Activated CD4-positive, alpha-beta T cell treated with anti-CD3 and anti-CD28 coated beads, Interleukin-2, amount 50 U/mL, for 16 hours (primary cell): ENCODE data around the gene P4HA2.

Experiments used
- DNase-seq: peaks from one replicate; pipeline ENCODE4 v3.0.0-alpha.2; 2020

The P4HA2 gene

DNA sequence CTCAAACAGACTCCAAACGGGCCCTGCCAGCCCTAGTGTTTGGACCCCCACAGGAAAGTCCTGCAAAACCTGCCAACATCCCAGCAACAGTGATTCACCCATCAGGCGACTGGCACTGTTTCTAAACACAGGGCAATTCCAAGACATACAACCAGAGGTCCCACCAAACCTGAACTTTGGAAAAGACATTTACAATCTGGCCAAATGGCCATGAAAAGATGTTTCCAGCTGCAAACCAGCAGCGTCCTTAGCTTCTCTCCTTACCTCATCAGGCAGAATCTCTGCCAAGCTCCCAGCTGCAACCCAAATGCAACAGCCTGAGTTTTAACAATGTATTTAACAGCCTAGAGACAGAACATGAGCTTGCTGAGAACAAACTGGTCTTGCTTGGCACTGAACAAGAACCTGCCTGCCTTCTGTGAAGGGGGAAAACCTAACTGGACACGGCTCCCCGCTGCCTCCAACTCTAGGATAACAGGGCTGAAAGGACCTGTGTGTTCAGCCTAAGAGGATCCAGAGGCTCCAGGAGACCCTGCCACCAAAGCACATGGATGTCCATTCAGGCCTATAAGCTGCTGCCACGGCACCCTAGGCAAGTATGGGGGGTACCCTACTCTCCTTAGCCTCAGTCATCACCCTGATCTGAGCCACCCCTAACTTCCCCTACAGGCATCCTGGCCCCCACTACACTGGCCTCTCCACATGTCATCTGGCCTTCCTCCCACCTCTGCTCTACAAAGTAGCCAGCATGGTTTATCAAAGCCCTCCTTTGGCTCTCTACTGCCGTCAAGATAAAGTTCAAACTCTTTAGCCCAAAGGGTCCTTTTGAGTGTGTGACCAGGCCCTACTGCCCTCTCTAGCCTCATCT is 5.6 kb downstream of the P4HA2 start:
- no peak for DNase-seq

DNA sequence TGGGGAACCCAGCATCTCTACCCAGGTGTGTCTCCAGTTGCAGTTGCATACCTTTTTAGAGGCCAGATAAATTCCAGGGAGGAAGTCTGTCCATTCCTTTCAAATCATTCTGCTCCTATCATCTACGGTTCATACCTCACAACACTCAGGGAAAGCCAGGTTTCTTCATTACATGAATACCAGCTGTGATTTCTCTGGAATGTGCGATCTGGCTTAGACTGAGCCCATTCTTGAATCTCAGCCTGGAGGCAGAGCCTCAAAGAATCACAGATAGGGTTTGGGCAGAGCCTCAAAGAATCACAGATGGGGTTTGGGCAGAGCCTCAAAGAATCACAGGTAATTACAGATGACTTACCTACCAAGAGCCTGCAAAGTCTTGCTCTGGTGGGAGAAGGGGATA is 7.2 kb downstream of the P4HA2 start:
- DNase-seq: no peak

DNA sequence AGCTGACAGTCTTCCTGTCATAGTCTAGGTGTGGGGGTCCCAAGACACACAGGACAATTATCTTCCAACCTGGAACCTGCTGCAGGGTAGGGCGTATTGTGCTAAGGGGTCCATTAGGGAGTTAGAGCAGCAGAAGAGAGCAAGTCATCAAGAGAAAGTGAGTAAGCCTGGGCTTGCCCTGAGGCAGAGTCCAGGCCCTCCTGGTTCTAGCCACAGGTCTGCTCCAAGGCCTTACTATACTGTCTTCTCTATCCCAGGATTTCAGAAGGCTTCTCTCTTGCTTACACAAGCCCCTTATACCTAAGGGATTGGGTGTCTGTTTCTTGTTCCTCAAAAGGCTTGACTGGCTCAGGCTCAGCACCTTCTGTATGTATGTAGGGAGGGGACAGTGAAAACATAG is 7.7 kb downstream of the P4HA2 start:
- no peak for DNase-seq

GRCh38 chr5:132219289-132219970 is 8.2 kb downstream of the P4HA2 start:
- no peak for DNase-seq

DNA sequence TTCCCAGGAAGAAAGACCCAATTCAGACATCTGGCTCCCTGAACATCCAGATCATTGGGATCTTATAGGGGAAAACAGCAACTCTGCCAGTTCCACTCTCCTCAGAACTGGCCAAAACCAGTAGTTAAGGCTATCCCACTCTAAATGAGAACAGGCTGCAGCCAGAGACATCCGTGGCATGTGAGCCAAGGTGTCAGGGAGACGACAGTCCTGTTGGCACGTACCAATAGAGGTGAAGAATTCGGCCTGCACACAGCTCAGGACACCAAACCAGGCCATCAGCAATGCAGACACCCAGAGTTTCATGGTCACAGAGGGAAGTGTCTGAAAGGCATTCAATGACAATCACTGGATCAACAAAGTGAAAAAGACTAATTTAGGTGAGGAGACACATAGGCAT is 9.3 kb downstream of the P4HA2 start:
- DNase-seq: no peak

DNA sequence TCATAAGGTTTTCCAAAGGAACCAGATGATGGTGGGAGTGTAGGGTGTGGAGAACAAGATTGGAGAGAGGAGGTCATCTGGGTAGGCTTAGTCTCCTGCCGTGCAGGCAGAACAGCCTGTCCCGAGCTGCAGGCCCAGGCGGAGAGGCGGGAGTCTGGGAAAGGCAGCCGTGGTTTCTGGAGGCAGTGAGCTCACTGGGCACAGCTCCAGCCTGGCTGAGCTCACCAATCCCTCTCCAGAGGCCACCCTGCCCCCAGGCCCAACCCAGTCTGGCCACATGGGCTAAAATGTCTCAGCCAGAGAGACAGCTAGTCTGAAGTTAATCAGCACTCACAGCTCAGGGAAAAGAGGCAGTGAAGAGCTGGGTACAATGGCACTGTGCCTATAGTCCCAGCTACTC is 12.3 kb downstream of the P4HA2 start:
- DNase-seq: no peak

DNA sequence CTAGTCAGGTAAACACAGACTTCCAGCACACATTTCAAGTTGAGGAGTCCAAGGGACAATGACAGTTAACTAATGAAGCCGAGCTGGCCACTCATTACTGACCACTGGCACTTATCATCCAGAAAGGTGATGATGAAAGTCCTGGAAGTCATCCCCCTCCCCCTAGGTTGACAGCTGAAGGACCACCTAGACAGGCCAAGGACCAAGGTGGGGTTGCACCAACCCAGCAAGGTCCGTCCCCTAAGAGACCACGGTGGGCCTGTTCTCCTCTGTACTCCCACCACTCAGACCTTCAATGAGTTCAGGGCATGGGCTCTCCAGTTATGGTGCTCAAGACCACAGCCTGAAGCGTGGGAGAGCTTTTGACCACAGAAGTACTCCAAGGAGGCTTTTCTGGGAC is 13.2 kb downstream of the P4HA2 start:
- DNase-seq: no peak

DNA sequence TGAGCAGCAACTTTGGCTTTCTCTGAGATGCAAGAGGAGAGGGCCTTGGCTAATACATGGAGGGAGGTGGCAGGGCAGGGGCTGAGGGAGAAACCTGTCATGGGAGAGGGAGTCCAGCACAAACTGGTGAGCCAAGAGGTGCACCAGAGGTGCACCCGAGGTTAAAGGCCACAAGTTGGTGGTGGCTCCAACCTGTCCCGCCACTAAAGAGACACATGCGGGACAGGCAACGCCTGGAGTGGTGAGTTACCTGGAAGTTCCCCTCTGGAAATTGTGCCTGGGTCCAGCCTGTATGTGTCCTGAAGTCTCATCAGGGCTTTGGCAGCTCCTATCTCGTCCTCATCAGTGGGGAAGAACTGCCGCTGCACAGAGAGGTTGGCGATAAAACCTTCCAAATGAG is 14.0 kb downstream of the P4HA2 start:
- DNase-seq: no peak

- no peak for DNase-seq
These were observed 15.9 kb downstream of the P4HA2 start for GRCh38 chr5:132211787-132212186.

- no peak for DNase-seq
These were observed 16.7 kb downstream of the P4HA2 start for GRCh38 chr5:132210944-132211343.

DNA sequence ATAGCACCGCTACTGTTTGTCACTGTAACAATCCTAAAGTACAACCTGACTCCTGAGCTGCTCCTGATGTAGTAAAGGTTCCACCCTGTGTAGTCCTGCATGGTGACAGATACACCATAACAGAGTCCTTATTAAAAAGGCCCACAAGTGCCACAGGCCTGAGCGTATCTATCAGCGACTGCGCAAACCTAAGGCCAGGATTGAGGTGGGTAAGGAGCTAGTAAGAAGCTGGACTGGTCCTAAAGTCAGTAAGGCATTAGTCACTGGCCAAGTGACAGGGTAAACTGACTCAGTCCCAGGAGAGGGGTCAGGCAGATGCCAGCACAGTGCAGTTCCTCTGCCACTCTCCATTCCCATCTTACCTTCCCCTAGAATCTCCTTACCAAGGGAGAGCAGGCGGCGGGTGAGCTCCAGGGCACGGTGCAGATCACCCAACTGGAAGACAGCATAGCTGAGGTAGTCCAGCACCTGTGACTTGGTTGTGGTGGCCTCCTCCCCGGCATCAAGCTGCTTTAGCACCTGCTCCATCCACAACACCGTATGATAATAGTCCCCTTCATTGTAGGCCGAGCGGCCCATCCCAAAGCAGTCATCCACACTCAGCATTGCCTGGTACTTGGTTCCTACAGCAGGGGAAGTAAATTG is 17.6 kb downstream of the P4HA2 start:
- no peak for DNase-seq

- DNase-seq: no peak
These were observed 18.5 kb downstream of the P4HA2 start for GRCh38 chr5:132209131-132209530.

DNA sequence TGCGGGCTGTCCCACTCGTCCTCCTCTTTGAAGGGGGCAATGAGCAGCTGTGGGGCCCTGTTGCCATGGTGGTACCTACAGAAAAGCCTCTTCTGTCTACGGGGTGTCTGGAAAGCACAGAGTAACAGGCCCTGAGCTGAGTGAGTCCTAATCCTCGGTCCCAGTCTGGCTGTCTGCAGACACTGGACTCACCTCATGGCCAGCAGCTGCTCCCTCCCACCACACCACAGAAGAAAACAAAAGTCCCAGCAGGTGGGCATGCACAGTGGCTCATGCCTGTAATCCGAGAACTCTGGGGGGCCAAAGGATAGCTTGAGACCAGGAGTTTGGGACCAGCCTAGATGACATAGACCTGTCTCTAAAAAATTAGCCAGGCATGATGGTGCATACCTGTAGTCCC is 19.9 kb downstream of the P4HA2 start:
- no peak for DNase-seq

GRCh38 chr5:132206782-132207181 is 20.9 kb downstream of the P4HA2 start:
- DNase-seq: no peak

DNA sequence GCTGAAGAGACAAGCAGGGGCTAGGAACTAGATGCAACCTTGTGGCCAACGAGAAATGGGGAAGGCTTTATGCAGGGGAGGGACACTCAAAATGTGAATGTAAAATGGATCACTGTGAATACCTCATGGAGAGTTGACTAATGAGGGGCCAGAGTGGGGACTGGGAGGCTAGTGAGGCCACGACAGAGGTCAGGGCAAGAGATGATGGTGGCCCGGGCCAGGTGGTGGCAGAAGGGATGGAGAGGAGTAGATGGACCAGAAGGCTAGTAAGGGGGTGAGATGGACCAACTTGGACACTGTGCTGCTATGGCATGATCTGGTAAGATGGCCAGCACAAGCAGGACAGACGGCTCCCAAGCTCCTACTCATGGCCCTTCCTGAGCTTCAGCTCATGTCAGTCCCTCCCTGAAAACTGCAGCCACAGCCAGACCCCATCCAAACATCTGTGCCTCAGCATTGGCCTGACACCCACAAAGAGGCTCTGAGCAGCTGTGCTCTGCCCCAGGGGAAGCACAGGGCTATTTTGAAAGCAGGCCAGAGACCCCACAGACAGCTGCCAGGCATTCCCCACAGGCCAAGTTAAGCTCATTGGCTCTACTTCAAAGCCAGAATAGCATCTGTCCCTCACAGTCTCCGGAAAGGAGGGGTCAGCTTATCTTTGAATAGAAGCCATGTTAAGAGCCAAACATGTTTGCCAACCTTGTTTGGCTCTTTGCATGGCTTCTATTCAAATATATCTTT is 22.1 kb downstream of the P4HA2 start:
- no peak for DNase-seq

DNA sequence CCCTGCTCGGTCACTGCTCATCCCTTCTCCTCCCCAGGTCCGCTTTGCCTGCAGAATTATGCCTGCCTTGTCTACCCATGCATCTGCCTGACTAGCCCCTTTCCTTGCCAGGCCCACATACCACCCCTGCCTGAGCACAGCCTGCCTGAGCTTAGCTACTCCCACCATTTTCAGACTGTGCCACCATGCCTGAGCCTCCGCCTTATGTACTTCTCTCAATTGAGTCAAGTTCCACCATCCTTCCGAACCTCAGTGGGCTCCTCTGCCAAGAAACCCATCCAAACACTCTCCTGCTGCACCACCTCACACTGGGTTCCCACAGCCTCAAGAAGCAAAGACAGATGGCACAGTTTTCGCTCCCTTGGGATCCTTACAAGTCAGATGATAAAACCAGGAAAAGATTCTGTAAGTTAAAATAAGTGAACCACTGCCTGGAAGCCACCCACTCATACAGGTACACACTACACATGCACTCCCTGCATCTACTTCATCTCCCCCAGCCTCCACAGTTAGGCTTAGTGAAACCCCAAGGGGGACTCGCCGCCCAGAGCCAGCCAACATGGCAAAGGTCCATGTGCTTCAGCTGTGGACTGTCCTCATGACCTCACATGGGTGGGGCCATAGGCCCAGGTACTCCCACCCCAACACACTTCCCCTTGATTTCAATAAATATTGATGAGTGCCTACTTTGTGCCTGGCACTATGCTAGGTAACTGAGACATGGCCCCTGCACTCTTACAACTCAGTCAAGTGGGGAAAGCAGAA is 23.1 kb downstream of the P4HA2 start:
- DNase-seq: no peak

GRCh38 chr5:132203916-132204315 is 23.7 kb downstream of the P4HA2 start:
- DNase-seq: no peak

DNA sequence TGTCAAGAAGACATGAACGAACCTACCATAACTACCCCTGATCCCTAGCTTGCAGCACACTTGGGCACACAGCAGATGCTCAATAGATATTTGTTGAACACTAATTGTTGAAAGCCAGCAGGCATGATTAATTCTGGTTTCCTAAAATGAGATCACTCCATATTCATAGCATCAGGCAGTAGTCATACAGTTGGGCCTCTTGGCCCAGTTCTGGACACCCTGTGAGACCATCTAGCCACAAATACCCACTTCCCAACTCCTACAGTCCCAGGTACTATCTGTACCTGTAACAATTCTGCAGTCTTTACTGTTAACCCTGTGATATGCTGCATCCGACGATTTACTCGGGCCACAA is 24.2 kb downstream of the P4HA2 start:
- no peak for DNase-seq

GRCh38 chr5:132202711-132203463 is 24.8 kb downstream of the P4HA2 start:
- no peak for DNase-seq

- no peak for DNase-seq
These were observed 28.5 kb downstream of the P4HA2 start for GRCh38 chr5:132199116-132199680.

- DNase-seq: no peak
These were observed 29.1 kb downstream of the P4HA2 start for GRCh38 chr5:132198571-132198970.
